WTC11 (cell line): ENCODE measurements around the gene ADAMTS8. TPM values are rescaled to one million over a fixed set of nuclear protein-coding genes. Genes with fewer than 3 reads are reported as not detected.

ENCODE experiments used
- ATAC-seq: fragments of 200-7000 bp; cut with Tn5 transposase; 2 replicates; pipeline ENCODE4 v1.10.0; 2021; ENCODE audit warnings: mild to moderate bottlenecking, moderate library complexity
- CTCF ChIA-PET: fragments of 300-600 bp; sonication (Branson Sonifier 250); formaldehyde crosslinking; loops from one replicate; lab custom pipeline; 2021; ENCODE audit warnings: antibody characterized with exemption; lab: Charles Lee
- POLR2A ChIA-PET: fragments of 350-600 bp; sonication (Branson Sonifier 250); formaldehyde crosslinking; loops from one replicate; lab custom pipeline; 2021; ENCODE audit warnings: antibody characterized with exemption; lab: Charles Lee
- DNase-seq: peaks from one replicate; pipeline ENCODE4 v3.0.0; 2021; ENCODE audit warnings: low spot score
- H3K27ac Mint-ChIP-seq: 2 replicates; pipeline ENCODE4 v1.8.0; 2021; ENCODE audit warnings: mixed read lengths
- H3K27me3 Mint-ChIP-seq: 2 replicates; pipeline ENCODE4 v1.8.0; 2021; ENCODE audit warnings: low read depth, mild to moderate bottlenecking, moderate library complexity, mixed read lengths
- H3K36me3 Mint-ChIP-seq: 2 replicates; pipeline ENCODE4 v1.8.0; 2021; ENCODE audit warnings: mixed read lengths
- H3K4me1 Mint-ChIP-seq: 2 replicates; pipeline ENCODE4 v1.8.0; 2022; ENCODE audit warnings: mixed read lengths
- H3K4me3 Mint-ChIP-seq: 2 replicates; pipeline ENCODE4 v1.8.0; 2021; ENCODE audit warnings: mild to moderate bottlenecking, moderate library complexity, mixed read lengths
- H3K9me3 Mint-ChIP-seq: 2 replicates; pipeline ENCODE4 v1.8.0; 2021; ENCODE audit warnings: mixed read lengths
- ATF3 ChIP-seq: sonication (generic); formaldehyde crosslinking; conservative IDR thresholded peaks from 2 replicates; pipeline ENCODE4 v1.8.1; 2022; ENCODE audit warnings: mild to moderate bottlenecking, missing genetic modification reagents
- ATF6 ChIP-seq: sonication (generic); formaldehyde crosslinking; IDR thresholded peaks from 2 replicates; pipeline ENCODE4 v1.8.1; 2023; ENCODE audit warnings: mild to moderate bottlenecking, missing genetic modification reagents
- ELF4 ChIP-seq: sonication (generic); formaldehyde crosslinking; IDR thresholded peaks from 2 replicates; pipeline ENCODE4 v1.8.1; 2022; ENCODE audit warnings: low read depth, mild to moderate bottlenecking, moderate library complexity, missing genetic modification reagents
- ETV6 ChIP-seq: sonication (generic); formaldehyde crosslinking; IDR thresholded peaks from 2 replicates; pipeline ENCODE4 v1.8.1; 2022; ENCODE audit warnings: mild to moderate bottlenecking, missing genetic modification reagents
- FOXP1 ChIP-seq: sonication (generic); formaldehyde crosslinking; IDR thresholded peaks from 2 replicates; pipeline ENCODE4 v1.8.0; 2022; ENCODE audit warnings: missing genetic modification reagents, mild to moderate bottlenecking, moderate library complexity, borderline replicate concordance
- FOXP4 ChIP-seq: sonication (generic); formaldehyde crosslinking; IDR thresholded peaks from 2 replicates; pipeline ENCODE4 v1.8.0; 2022; ENCODE audit warnings: mild to moderate bottlenecking, missing genetic modification reagents
- JUN ChIP-seq: sonication (generic); formaldehyde crosslinking; IDR thresholded peaks from 2 replicates; pipeline ENCODE4 v1.8.0; 2023; ENCODE audit warnings: mild to moderate bottlenecking, missing genetic modification reagents
- KAT7 ChIP-seq: sonication (generic); formaldehyde crosslinking; IDR thresholded peaks from 2 replicates; pipeline ENCODE4 v1.8.1; 2023; ENCODE audit warnings: missing genetic modification reagents, mild to moderate bottlenecking, borderline replicate concordance
- MAX ChIP-seq: sonication (generic); formaldehyde crosslinking; IDR thresholded peaks from 2 replicates; pipeline ENCODE4 v1.8.0; 2022; ENCODE audit warnings: mild to moderate bottlenecking, missing genetic modification reagents
- PREB ChIP-seq: sonication (generic); formaldehyde crosslinking; IDR thresholded peaks from 2 replicates; pipeline ENCODE4 v1.8.1; 2022; ENCODE audit warnings: mild to moderate bottlenecking, missing genetic modification reagents, moderate library complexity, borderline replicate concordance
- SOX15 ChIP-seq: fragments of 250-450 bp; sonication (Bioruptor Pico); IDR thresholded peaks from 2 replicates; pipeline ENCODE4 v1.9.0; 2021; ENCODE audit warnings: mild to moderate bottlenecking
- TEAD1 ChIP-seq: sonication (generic); formaldehyde crosslinking; IDR thresholded peaks from 2 replicates; pipeline ENCODE4 v1.8.0; 2022; ENCODE audit warnings: mild to moderate bottlenecking, missing genetic modification reagents
- USF2 ChIP-seq: sonication (generic); formaldehyde crosslinking; IDR thresholded peaks from 2 replicates; pipeline ENCODE4 v1.8.1; 2023; ENCODE audit warnings: mild to moderate bottlenecking, missing genetic modification reagents, moderate library complexity
- ZMAT4 ChIP-seq: fragments of 250-450 bp; sonication (Bioruptor Pico); IDR thresholded peaks from 2 replicates; pipeline ENCODE4 v1.9.0; 2021; ENCODE audit warnings: mild to moderate bottlenecking
- ZNF232 ChIP-seq: sonication (generic); formaldehyde crosslinking; IDR thresholded peaks from 2 replicates; pipeline ENCODE4 v1.8.0; 2022; ENCODE audit warnings: mild to moderate bottlenecking, missing genetic modification reagents
- ZNF317 ChIP-seq: sonication (generic); formaldehyde crosslinking; IDR thresholded peaks from 2 replicates; pipeline ENCODE4 v1.8.1; 2023; ENCODE audit warnings: low read depth, mild to moderate bottlenecking, moderate library complexity, missing genetic modification reagents, borderline replicate concordance
- ZNF425 ChIP-seq: fragments of 250-450 bp; sonication (Bioruptor Pico); conservative IDR thresholded peaks from 2 replicates; pipeline ENCODE4 v1.9.0; 2021; ENCODE audit warnings: mild to moderate bottlenecking
- ZNF671 ChIP-seq: fragments of 250-450 bp; sonication (Bioruptor Pico); IDR thresholded peaks from 2 replicates; pipeline ENCODE4 v1.8.0; 2021; ENCODE audit warnings: mild to moderate bottlenecking
- total RNA-seq: library from RNA; stranded (reverse); gene quantifications from 3 replicates; pipeline ENCODE4 v1.2.3, GENCODE V29; 2021

Gene ADAMTS8
- total RNA-seq, 1 experiment from 2014 or later = 9.9 TPM

GRCh38 chr11:130388607-130389205 lies 39.7 kb downstream of the ADAMTS8 start:
- POLR2A ChIA-PET = no interaction called here
- CTCF ChIA-PET = interaction anchor here (1.1 kb wide), 1 partner anchor 18 kb away, joined by 3 read pairs; no protein-coding TSS in a partner anchor
- H3K27me3 Mint-ChIP-seq = peaks cover 10% of the 10 kb centered on the region

GRCh38 chr11:130386056-130386455 lies 42.4 kb downstream of the ADAMTS8 start:
- TF ChIP-seq KAT7 (CRISPR knock-in tag) (no peak), ELF4 (no peak), TEAD1 (CRISPR knock-in tag) (no peak), ZNF232 (CRISPR knock-in tag) (no peak), ZNF671 (CRISPR knock-in tag) (no peak), USF2 (no peak), PREB (CRISPR knock-in tag) (no peak), SOX15 (CRISPR knock-in tag) (no peak)
- no peak overlapping the region for H3K4me3 Mint-ChIP-seq
- CTCF ChIA-PET = interaction anchor here (0.5 to 1.0 kb wide), 2 partner anchors 9 to 204 kb away, joined by 3 read pairs; no protein-coding TSS in a partner anchor
- H3K36me3 Mint-ChIP-seq = no peaks in the 10 kb centered on the region
- DNase-seq = no peak
- peaks cover 66% of the 10 kb centered on the region for H3K4me1 Mint-ChIP-seq
- H3K27me3 Mint-ChIP-seq = no peaks in the 10 kb centered on the region
- POLR2A ChIA-PET = no interaction called here
- H3K9me3 Mint-ChIP-seq = no peaks in the 10 kb centered on the region
- no peak overlapping the region for H3K27ac Mint-ChIP-seq
- ATAC-seq = no peak

More at GRCh38 chr11:130388607-130389205, 39.7 kb downstream of the ADAMTS8 start:
- TF ChIP-seq USF2 (no peak), FOXP1 (no peak), JUN (no peak)
- DNase-seq = no peak
- Mint-ChIP-seq H3K27ac (no peak overlapping the region), H3K36me3 (no peaks in the 10 kb centered on the region), H3K9me3 (no peaks in the 10 kb centered on the region), H3K4me3 (no peak overlapping the region), H3K4me1 (peaks cover 58% of the 10 kb centered on the region)
- ATAC-seq = no peak

GRCh38 chr11:130383344-130384211 lies 44.8 kb downstream of the ADAMTS8 start:
- DNase-seq (peak; percentile 34), ATAC-seq (peak; percentile 79)
- H3K4me3 Mint-ChIP-seq = no peak overlapping the region; the same call in 1 of the 2 replicates
- H3K4me1 Mint-ChIP-seq = peaks cover 68% of the 10 kb centered on the region
- ChIA-PET CTCF (interaction anchor here (0.6 to 2.4 kb wide), 7 partner anchors 8 to 171 kb away, joined by 3 to 11 read pairs (median 4); partner anchors contain the start of gene ADAMTS8), POLR2A (interaction anchor here (0.5 to 1.2 kb wide), 4 partner anchors 42 to 1211 kb away, joined by 3 to 4 read pairs (median 4); partner anchors contain the start of gene ZBTB44)
- H3K9me3 Mint-ChIP-seq = peaks cover 14% of the 10 kb centered on the region
- H3K27ac Mint-ChIP-seq = peak overlapping the region; percentile 93
- peaks cover 14% of the 10 kb centered on the region for H3K36me3 Mint-ChIP-seq
- H3K27me3 Mint-ChIP-seq = no peaks in the 10 kb centered on the region; the same call in 1 of the 2 replicates
- TF ChIP-seq ZNF671 (CRISPR knock-in tag) (no peak), ATF6 (no peak), ZNF317 (CRISPR knock-in tag) (no peak), TEAD1 (CRISPR knock-in tag) (peak; percentile 80; the same call in 1 of the 2 replicates), ATF3 (no peak), ZMAT4 (CRISPR knock-in tag) (no peak), ZNF425 (CRISPR knock-in tag) (no peak), ETV6 (CRISPR knock-in tag) (no peak), MAX (peak; percentile 38; the same call in 1 of the 2 replicates), FOXP4 (CRISPR knock-in tag) (peak; percentile 31; the same call in 1 of the 2 replicates)
